ENCODE data around the gene GDE1.

The GDE1 gene

DNA sequence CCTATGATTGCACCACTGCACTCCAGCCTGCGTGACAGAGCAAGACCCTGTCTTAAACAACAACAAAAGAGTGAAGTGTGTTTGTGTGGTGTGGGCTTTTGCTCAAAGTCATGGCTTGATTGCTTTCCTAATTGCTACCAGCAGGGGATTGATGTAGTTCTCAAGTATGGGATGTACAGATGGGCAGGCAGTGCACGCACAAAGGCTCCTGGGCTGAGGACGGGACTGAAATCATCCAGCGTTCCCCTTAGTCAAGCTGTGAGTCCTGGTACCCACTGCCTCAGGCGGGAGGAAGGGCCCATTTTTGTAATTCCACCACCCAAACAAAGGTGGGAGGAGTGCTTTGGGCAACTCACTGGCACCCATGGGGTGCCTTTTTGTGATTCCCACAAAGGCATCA, 47.3 kb downstream of the GDE1 start:
- TF ChIP-seq MYC (IDR thresholded peaks at IDR 0.05; ENCODE audit: low read depth, low read length), result no peak
- TF ChIP-seq, protein P1, sequence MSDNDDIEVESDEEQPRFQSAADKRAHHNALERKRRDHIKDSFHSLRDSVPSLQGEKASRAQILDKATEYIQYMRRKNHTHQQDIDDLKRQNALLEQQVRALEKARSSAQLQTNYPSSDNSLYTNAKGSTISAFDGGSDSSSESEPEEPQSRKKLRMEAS (IDR thresholded peaks at IDR 0.05; ENCODE audit: low read depth, low read length), result no peak
- TF ChIP-seq, protein P2, sequence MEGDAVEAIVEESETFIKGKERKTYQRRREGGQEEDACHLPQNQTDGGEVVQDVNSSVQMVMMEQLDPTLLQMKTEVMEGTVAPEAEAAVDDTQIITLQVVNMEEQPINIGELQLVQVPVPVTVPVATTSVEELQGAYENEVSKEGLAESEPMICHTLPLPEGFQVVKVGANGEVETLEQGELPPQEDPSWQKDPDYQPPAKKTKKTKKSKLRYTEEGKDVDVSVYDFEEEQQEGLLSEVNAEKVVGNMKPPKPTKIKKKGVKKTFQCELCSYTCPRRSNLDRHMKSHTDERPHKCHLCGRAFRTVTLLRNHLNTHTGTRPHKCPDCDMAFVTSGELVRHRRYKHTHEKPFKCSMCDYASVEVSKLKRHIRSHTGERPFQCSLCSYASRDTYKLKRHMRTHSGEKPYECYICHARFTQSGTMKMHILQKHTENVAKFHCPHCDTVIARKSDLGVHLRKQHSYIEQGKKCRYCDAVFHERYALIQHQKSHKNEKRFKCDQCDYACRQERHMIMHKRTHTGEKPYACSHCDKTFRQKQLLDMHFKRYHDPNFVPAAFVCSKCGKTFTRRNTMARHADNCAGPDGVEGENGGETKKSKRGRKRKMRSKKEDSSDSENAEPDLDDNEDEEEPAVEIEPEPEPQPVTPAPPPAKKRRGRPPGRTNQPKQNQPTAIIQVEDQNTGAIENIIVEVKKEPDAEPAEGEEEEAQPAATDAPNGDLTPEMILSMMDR (IDR thresholded peaks at IDR 0.05; ENCODE audit: low read depth, low read length), result no peak
- no peak for TF ChIP-seq POLR2A (IDR thresholded peaks at IDR 0.05; ENCODE audit: extremely low read depth, insufficient read length)
- no peak for DNase-seq (ENCODE audit: low read depth)
- H3K4me3 ChIP-seq (ENCODE audit: low read depth, low read length), result no peak overlapping the region

DNA sequence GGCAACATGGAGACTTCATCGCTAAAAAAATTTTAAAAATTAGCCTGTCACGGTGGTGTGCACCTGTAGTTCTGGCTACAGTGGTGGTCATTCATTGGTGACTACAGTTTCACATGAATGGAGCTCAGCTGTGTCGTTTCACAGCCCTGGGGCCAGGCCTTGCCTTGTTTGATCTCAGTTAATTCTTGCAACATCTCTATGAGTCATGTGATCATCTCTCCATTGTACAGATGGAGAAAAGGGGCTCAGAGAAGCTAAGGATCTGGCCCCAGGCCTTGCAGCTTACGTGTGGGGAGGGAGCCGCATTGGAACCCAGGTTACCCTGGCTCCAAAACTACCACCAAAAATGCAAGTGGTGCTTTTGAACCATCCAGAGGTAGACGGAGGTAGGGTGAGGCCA, 49.4 kb downstream of the GDE1 start:
- no peak for DNase-seq (ENCODE audit: low read depth)
- no peak for TF ChIP-seq POLR2A (IDR thresholded peaks at IDR 0.05; ENCODE audit: extremely low read depth, insufficient read length)
- TF ChIP-seq, protein P2 (IDR thresholded peaks at IDR 0.05; ENCODE audit: low read depth, low read length), result no peak
- TF ChIP-seq MYC (IDR thresholded peaks at IDR 0.05; ENCODE audit: low read depth, low read length), result no peak
- TF ChIP-seq, protein P1 (IDR thresholded peaks at IDR 0.05; ENCODE audit: low read depth, low read length), result no peak
- no peak overlapping the region for H3K4me3 ChIP-seq (ENCODE audit: low read depth, low read length)

DNA sequence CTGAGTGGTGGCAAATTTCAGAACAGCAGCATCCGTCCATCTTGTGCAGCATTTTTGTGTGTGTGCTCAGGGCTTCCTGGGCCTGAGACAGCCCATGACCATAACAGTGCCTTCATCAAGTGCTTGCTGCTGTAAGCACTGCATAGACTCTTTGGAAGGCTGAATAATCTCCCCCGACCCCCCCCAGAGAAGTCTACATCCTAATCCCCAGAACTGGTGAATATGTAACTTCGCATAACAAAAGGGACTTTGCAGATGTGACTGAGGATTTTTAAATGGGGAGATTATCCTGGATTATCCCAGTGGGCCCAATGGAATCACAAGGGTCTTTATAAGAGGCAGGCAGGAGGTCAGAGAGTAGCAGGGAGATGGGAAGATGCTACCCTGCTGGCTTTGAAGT, 53.6 kb downstream of the GDE1 start:
- TF ChIP-seq POLR2A (IDR thresholded peaks at IDR 0.05; ENCODE audit: extremely low read depth, insufficient read length) (no peak), MYC (IDR thresholded peaks at IDR 0.05; ENCODE audit: low read depth, low read length) (no peak)
- TF ChIP-seq, protein P1 (IDR thresholded peaks at IDR 0.05; ENCODE audit: low read depth, low read length), result no peak
- TF ChIP-seq, protein P2 (IDR thresholded peaks at IDR 0.05; ENCODE audit: low read depth, low read length), result no peak
- H3K4me3 ChIP-seq (ENCODE audit: low read depth, low read length), result no peak overlapping the region
- no peak for DNase-seq (ENCODE audit: low read depth)

DNA sequence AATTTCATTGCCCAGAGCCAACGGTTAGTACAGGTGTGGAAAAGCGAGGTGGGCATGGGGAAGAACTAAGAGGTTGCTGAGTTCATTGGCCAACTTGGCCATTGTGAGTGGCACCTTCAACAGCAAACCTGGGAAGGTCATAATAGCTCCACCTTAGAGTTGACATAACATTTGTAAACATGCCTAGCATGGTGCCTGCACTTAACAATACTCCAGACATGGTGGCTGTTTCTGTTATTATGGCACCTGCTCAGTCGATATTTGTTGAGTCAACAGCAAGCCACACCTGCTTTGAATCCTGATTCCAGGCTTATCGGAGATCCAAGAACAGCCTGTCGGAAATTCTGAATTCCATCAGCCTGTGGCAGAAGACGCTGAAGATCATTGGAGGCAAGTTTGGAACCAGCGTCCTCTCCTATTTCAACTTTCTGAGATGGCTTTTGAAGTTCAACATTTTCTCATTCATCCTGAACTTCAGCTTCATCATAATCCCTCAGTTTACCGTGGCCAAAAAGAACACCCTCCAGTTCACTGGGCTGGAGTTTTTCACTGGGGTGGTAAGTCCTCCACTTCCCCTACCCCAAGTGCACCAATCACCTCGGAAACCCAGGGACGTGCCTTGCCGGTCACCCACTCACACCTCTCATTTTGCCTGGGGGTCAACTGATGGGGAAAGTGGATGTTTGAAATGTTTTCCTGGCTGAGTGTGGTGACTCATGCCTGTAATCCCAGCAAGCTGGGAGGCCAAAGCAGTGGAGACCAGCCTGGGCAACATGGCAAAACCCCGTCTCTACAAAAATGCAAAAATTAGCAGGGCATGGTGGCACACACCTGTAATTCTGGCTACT, 58.2 kb downstream of the GDE1 start:
- DNase-seq (ENCODE audit: low read depth), result no peak
- H3K4me3 ChIP-seq (ENCODE audit: low read depth, low read length), result no peak overlapping the region
- no peak for TF ChIP-seq POLR2A (IDR thresholded peaks at IDR 0.05; ENCODE audit: extremely low read depth, insufficient read length)
- TF ChIP-seq MYC (IDR thresholded peaks at IDR 0.05; ENCODE audit: low read depth, low read length), result no peak
- TF ChIP-seq, protein P1 (IDR thresholded peaks at IDR 0.05; ENCODE audit: low read depth, low read length), result no peak
- TF ChIP-seq, protein P2 (IDR thresholded peaks at IDR 0.05; ENCODE audit: low read depth, low read length), result no peak

DNA sequence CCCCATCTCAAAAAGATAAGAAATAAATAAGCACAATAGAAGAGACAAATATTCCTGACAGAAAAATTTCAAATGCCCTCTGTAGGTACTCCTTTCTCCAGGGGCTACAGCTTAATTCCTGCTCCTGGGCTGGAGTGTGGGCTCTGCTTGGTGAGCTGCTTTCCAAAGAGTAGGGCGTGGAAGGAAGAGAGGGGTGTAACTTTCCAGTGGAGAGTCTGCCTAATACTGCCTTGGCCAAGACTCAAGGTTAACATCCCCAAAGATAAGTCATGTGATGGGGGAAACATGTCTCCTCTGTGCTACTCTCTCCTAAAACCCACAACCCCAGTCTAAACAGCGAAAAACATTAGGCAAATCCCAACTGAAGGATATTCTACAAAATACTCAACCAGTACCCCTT, 61.5 kb downstream of the GDE1 start:
- TF ChIP-seq, protein P1 (IDR thresholded peaks at IDR 0.05; ENCODE audit: low read depth, low read length), result no peak
- TF ChIP-seq MYC (IDR thresholded peaks at IDR 0.05; ENCODE audit: low read depth, low read length), result no peak
- TF ChIP-seq POLR2A (IDR thresholded peaks at IDR 0.05; ENCODE audit: extremely low read depth, insufficient read length), result no peak
- TF ChIP-seq, protein P2 (IDR thresholded peaks at IDR 0.05; ENCODE audit: low read depth, low read length), result no peak
- no peak for DNase-seq (ENCODE audit: low read depth)
- no peak overlapping the region for H3K4me3 ChIP-seq (ENCODE audit: low read depth, low read length)

Data from NB4 (cell line).